ENCODE measurements around the gene OLFML2B.

DNA sequence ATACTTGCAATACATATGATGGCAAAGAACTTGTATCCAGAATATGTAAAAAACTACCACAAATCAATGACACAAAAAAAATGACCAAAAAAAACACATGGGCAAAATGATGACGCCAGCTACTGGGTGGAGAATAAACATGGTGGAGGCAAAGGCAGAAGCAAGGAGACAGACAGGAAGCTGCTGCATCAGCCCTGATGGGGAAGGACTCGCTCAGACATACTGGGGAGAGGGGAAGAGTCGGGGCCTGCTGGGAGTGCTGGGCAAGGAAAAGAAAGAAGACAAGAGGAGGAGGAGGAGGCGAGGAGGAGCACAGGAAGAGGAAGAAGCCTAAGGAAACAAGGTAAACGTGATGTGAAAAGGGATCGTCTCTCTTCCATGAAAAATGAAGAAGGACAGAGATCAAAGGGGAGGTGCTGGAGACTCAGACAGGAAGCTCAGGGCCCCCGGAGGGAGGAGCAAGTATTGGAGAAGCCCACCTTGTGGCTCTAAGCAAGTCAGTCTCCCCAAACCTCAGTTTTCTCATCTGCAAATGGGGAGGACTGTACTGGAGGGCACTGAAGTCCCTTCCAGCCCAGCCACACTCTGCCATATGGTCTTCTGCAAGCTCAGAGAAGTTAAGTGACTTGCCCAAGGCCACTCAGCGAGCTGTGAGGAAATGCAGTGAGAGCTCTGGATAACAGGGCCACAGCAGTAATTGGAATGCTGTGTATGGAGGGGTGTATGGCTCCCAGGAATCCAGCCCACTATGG is 24.2 kb downstream of the OLFML2B start:
- TF ChIP-seq CTCF (conservative IDR thresholded peaks at IDR 0.05; ENCODE audit: low read depth, low read length), result no peak
- TF ChIP-seq EZH2 (IDR thresholded peaks at IDR 0.05; ENCODE audit: borderline replicate concordance, low read depth, low read length, poor library complexity, severe bottlenecking), result no peak
